H1 (cell line): ENCODE data around the gene ENTPD6. TPM values are rescaled to one million over a fixed set of nuclear protein-coding genes. Genes with fewer than 3 reads are reported as not detected.

ENCODE experiments used
- CTCF ChIA-PET: fragments of 300-600 bp; sonication (Branson Sonifier 250); formaldehyde crosslinking; loops from one replicate; lab custom pipeline; 2021; ENCODE audit not compliant: partially characterized antibody; lab: Charles Lee
- POLR2A ChIA-PET: fragments of 300-600 bp; sonication (Branson Sonifier 250); formaldehyde crosslinking; loops from one replicate; lab custom pipeline; 2021; ENCODE audit warnings: inconsistent platforms; ENCODE audit not compliant: partially characterized antibody; lab: Charles Lee
- DNase-seq, 2 experiments: peaks; one replicate each; pipeline versions ENCODE4 v3.0.0 to v3.0.0-alpha.2; 2010 to 2022; ENCODE audit warnings: low spot score in 2 of 2, low read depth in 1 of 2, mixed read lengths in 1 of 2
- FAIRE-seq: peaks from 2 replicates; lab custom pipeline; 2011; peaks lifted over from hg19 to GRCh38; lab: Jason Lieb, UNC
- H2AFZ ChIP-seq: 2 replicates; pipeline ENCODE4 v1.8.1; 2012; ENCODE audit warnings: low read length, inconsistent platforms
- H2AK5ac ChIP-seq: 2 replicates; pipeline ENCODE4 v1.6.1; 2013; ENCODE audit warnings: low read depth, low read length
- H2BK120ac ChIP-seq: replicated peaks from 2 replicates; pipeline ENCODE3; 2013; ENCODE audit warnings: low read depth, low read length, inconsistent platforms
- H2BK12ac ChIP-seq: 2 replicates; pipeline ENCODE4 v1.6.1; 2013; ENCODE audit warnings: low read depth, low read length
- H2BK15ac ChIP-seq: 2 replicates; pipeline ENCODE4 v1.6.1; 2013; ENCODE audit warnings: low read length
- H2BK20ac ChIP-seq: 2 replicates; pipeline ENCODE4 v1.6.1; 2013; ENCODE audit warnings: low read length
- H2BK5ac ChIP-seq: 2 replicates; pipeline ENCODE4 v1.6.1; 2013; ENCODE audit warnings: low read depth, low read length
- H3K14ac ChIP-seq: 2 replicates; pipeline ENCODE4 v1.6.1; 2013; ENCODE audit warnings: inconsistent platforms; ENCODE audit not compliant: insufficient read length
- H3K18ac ChIP-seq: 2 replicates; pipeline ENCODE4 v1.6.1; 2013; ENCODE audit warnings: low read length; ENCODE audit errors: extremely low read depth
- H3K23ac ChIP-seq: 2 replicates; pipeline ENCODE4 v1.6.1; 2013; ENCODE audit warnings: inconsistent platforms; ENCODE audit not compliant: insufficient read length
- H3K23me2 ChIP-seq: 2 replicates; pipeline ENCODE4 v1.6.1; 2013; ENCODE audit warnings: low read depth, low read length
- H3K27ac ChIP-seq: 2 replicates; pipeline ENCODE4 v1.6.1; 2011; ENCODE audit warnings: low read depth, low read length, inconsistent platforms
- H3K27me3 ChIP-seq, 4 experiments: replicated peaks in 1 of 4; 1 replicate in 1 of 4; 2 replicates in 3 of 4; pipeline versions ENCODE4 v1.6.1 to v1.8.1; 2011 to 2013; ENCODE audit warnings: low read length in 3 of 4, mild to moderate bottlenecking in 3 of 4, inconsistent platforms in 2 of 4, mixed read lengths in 2 of 4, moderate library complexity in 1 of 4; ENCODE audit not compliant: control insufficient read depth in 3 of 4, insufficient read depth in 3 of 4; ENCODE audit errors: extremely low read depth in 1 of 4
- H3K36me3 ChIP-seq, 4 experiments: 2 replicates each; pipeline versions ENCODE4 v1.6.1 to v1.8.1; 2011 to 2013; ENCODE audit warnings: mild to moderate bottlenecking in 4 of 4, low read length in 3 of 4, moderate library complexity in 2 of 4, control low read depth in 1 of 4, inconsistent platforms in 1 of 4; ENCODE audit not compliant: insufficient read depth in 4 of 4, control insufficient read depth in 2 of 4
- H3K4ac ChIP-seq: replicated peaks from 2 replicates; pipeline ENCODE3; 2013; ENCODE audit warnings: low read length, low read depth, mixed read lengths, inconsistent platforms; ENCODE audit not compliant: insufficient read length
- H3K4me1 ChIP-seq, 4 experiments: replicated peaks in 1 of 4; 1 replicate in 1 of 4; 2 replicates in 3 of 4; pipeline versions ENCODE4 v1.6.1 to v1.8.1; 2011 to 2013; ENCODE audit warnings: low read length in 3 of 4, inconsistent platforms in 2 of 4, mixed read lengths in 1 of 4; ENCODE audit not compliant: insufficient read depth in 4 of 4, control insufficient read depth in 3 of 4
- H3K4me2 ChIP-seq, 2 experiments: 2 replicates each; pipeline versions ENCODE4 v1.6.1 to v1.8.1; 2011 to 2013; ENCODE audit warnings: low read depth in 2 of 2, low read length in 2 of 2, control low read depth in 1 of 2, inconsistent platforms in 1 of 2, mild to moderate bottlenecking in 1 of 2; ENCODE audit not compliant: insufficient read depth in 1 of 2
- H3K4me3 ChIP-seq, 4 experiments: fragments of 200-600, 300-600 bp in 1 of 4; sonication (generic), shearing (Covaris generic), sonication (Bioruptor Twin) in 1 of 4; 2 replicates each; pipeline versions ENCODE4 v1.5.1 to v1.8.1; 2011 to 2016; ENCODE audit warnings: low read length in 4 of 4, low read depth in 3 of 4, control low read depth in 2 of 4, inconsistent platforms in 2 of 4, mild to moderate bottlenecking in 2 of 4, mixed read lengths in 1 of 4, moderate library complexity in 1 of 4; ENCODE audit not compliant: insufficient read depth in 2 of 4; ENCODE audit errors: extremely low read depth in 1 of 4
- H3K56ac ChIP-seq: replicated peaks from 2 replicates; pipeline ENCODE3; 2013; ENCODE audit warnings: low read depth, mild to moderate bottlenecking, mixed read lengths, low read length, inconsistent platforms; ENCODE audit not compliant: insufficient read length
- H3K79me1 ChIP-seq: 2 replicates; pipeline ENCODE4 v1.6.1; 2013; ENCODE audit warnings: low read depth, low read length, control low read depth
- H3K79me2 ChIP-seq, 2 experiments: 2 replicates each; pipeline versions ENCODE4 v1.6.1 to v1.8.1; 2012 to 2013; ENCODE audit warnings: low read length in 2 of 2, mild to moderate bottlenecking in 2 of 2, inconsistent platforms in 1 of 2; ENCODE audit not compliant: insufficient read depth in 2 of 2, control insufficient read depth in 1 of 2
- H3K9ac ChIP-seq, 4 experiments: replicated peaks in 1 of 4; 1 replicate in 1 of 4; 2 replicates in 3 of 4; pipeline versions ENCODE4 v1.6.1 to v1.8.1; 2011 to 2013; ENCODE audit warnings: low read depth in 3 of 4, low read length in 3 of 4, control low read depth in 2 of 4, mild to moderate bottlenecking in 2 of 4, moderate library complexity in 2 of 4, inconsistent platforms in 1 of 4; ENCODE audit errors: extremely low read depth in 1 of 4
- H3K9me3 ChIP-seq, 2 experiments: 2 replicates each; pipeline versions ENCODE4 v1.6.1 to v1.8.1; 2012 to 2013; ENCODE audit warnings: mild to moderate bottlenecking in 2 of 2, moderate library complexity in 2 of 2, control low read depth in 1 of 2, inconsistent platforms in 1 of 2, low read depth in 1 of 2, low read length in 1 of 2, mixed read lengths in 1 of 2; ENCODE audit not compliant: insufficient read depth in 2 of 2
- H4K20me1 ChIP-seq, 2 experiments: replicated peaks in 1 of 2; 2 replicates each; pipeline versions ENCODE3 to v1.8.1; 2011 to 2013; ENCODE audit warnings: inconsistent platforms in 2 of 2, low read length in 2 of 2, mild to moderate bottlenecking in 1 of 2; ENCODE audit not compliant: insufficient read depth in 2 of 2, control insufficient read depth in 1 of 2
- H4K5ac ChIP-seq: 2 replicates; pipeline ENCODE4 v1.6.1; 2013; ENCODE audit warnings: low read length, low read depth, mixed read lengths, inconsistent platforms; ENCODE audit not compliant: insufficient read length
- H4K8ac ChIP-seq: 2 replicates; pipeline ENCODE4 v1.8.0; 2013; ENCODE audit warnings: mild to moderate bottlenecking, moderate library complexity, low read length, inconsistent platforms; ENCODE audit not compliant: insufficient read depth; ENCODE audit errors: extremely low read depth
- H4K91ac ChIP-seq: replicated peaks from 2 replicates; pipeline ENCODE3; 2013; ENCODE audit warnings: low read length, mixed read lengths, inconsistent platforms; ENCODE audit not compliant: insufficient read length
- CHD1 ChIP-seq: IDR thresholded peaks from 2 replicates; pipeline ENCODE4 v1.6.1; 2012; ENCODE audit warnings: low read depth, low read length, improper control_type of control experiment
- FOSL1 ChIP-seq: IDR thresholded peaks from 2 replicates; pipeline ENCODE4 v1.6.1; 2011; ENCODE audit warnings: mild to moderate bottlenecking, low read depth, low read length, moderate library complexity; ENCODE audit not compliant: insufficient read depth
- GTF2F1 ChIP-seq: IDR thresholded peaks from 2 replicates; pipeline ENCODE4 v1.6.1; 2012; ENCODE audit warnings: low read depth, low read length, improper control_type of control experiment, borderline replicate concordance
- MAFK ChIP-seq: IDR thresholded peaks from 2 replicates; pipeline ENCODE4 v1.6.1; 2012; ENCODE audit warnings: low read depth, mild to moderate bottlenecking, improper control_type of control experiment, low read length
- NRF1 ChIP-seq: IDR thresholded peaks from 2 replicates; pipeline ENCODE4 v1.6.1; 2011; ENCODE audit warnings: mild to moderate bottlenecking, low read depth, low read length, improper control_type of control experiment
- POLR2A ChIP-seq, 2 experiments: IDR thresholded peaks; 1 replicate in 1 of 2; 2 replicates in 1 of 2; pipeline ENCODE4 v1.6.1; 2011; ENCODE audit warnings: low read depth in 2 of 2, low read length in 2 of 2, mild to moderate bottlenecking in 2 of 2; ENCODE audit errors: control extremely low read depth in 1 of 2
- RFX5 ChIP-seq: IDR thresholded peaks from 2 replicates; pipeline ENCODE4 v1.6.1; 2011; ENCODE audit warnings: low read depth, low read length, improper control_type of control experiment, borderline replicate concordance
- RNF2 ChIP-seq: fragments of 200-900, 300-1000 bp; sonication (generic); IDR thresholded peaks from 2 replicates; pipeline ENCODE4 v1.7.1; 2016; ENCODE audit warnings: borderline replicate concordance, low read depth, mild to moderate bottlenecking, antibody characterized with exemption, low read length; ENCODE audit not compliant: poor library complexity, severe bottlenecking; ENCODE audit errors: missing control alignments
- SIN3A ChIP-seq, 2 experiments: IDR thresholded peaks in 1 of 2; conservative IDR thresholded peaks in 1 of 2; 2 replicates each; pipeline ENCODE4 v1.6.1; 2011 to 2012; ENCODE audit warnings: low read length in 2 of 2, improper control_type of control experiment in 1 of 2, low read depth in 1 of 2, mild to moderate bottlenecking in 1 of 2
- SIX5 ChIP-seq: IDR thresholded peaks from 2 replicates; pipeline ENCODE4 v1.6.1; 2011; ENCODE audit warnings: mild to moderate bottlenecking, low read depth, low read length
- SUZ12 ChIP-seq: fragments of 200-600 bp; sonication (generic); IDR thresholded peaks from 2 replicates; pipeline ENCODE4 v1.6.1; 2012; ENCODE audit warnings: mild to moderate bottlenecking, inconsistent platforms, low read length, moderate library complexity, mixed read lengths
- TAF7 ChIP-seq: optimal IDR thresholded peaks from 2 replicates; pipeline ENCODE3; 2011; ENCODE audit warnings: low read depth, mild to moderate bottlenecking, inconsistent platforms, low read length, moderate library complexity, borderline replicate concordance
- TEAD4 ChIP-seq: IDR thresholded peaks from 2 replicates; pipeline ENCODE4 v1.6.1; 2012; ENCODE audit warnings: low read depth, low read length, inconsistent platforms, mixed read lengths
- WGBS, 2 experiments: shearing (Covaris generic) in 1 of 2; methylation state at CpG; one replicate each; pipeline versions ENCODE4 v1.1.6 to v1.1.7; 2013 to 2015; ENCODE audit warnings: low lambda C conversion rate in 2 of 2, mixed read lengths in 2 of 2, inconsistent platforms in 1 of 2, low coverage in 1 of 2, missing lambda C conversion rate in 1 of 2; ENCODE audit not compliant: insufficient replicate concordance in 2 of 2, insufficient coverage in 1 of 2, insufficient read length in 1 of 2; ENCODE audit errors: extremely low coverage in 1 of 2, missing lambda C conversion rate in 1 of 2; 5-methylcytosine and 5-hydroxymethylcytosine counted together
- polyA plus RNA-seq, 7 experiments: library from polyadenylated mRNA; depleted of rRNA in 3 of 7; stranded (reverse) in 5 of 7; unstranded in 2 of 7; fragments of >200 nt in 5 of 7; fragments of 200-250 nt in 2 of 7; gene quantifications; 1 replicate in 5 of 7; 2 replicates in 1 of 7; 4 replicates in 1 of 7; pipeline versions ENCODE4 v1.2.1 to v1.2.3, GENCODE V29; 2011 to 2013; ENCODE audit warnings: missing spikeins in 2 of 7, mixed read lengths in 2 of 7
- total RNA-seq: library from RNA; stranded (reverse); fragmentation: NEBNext Ultra II Directional; extraction: Animal tissue kit (Norgen Biotek cat#: 25700); gene quantifications from 2 replicates; pipeline ENCODE4 v1.2.1, GENCODE V29; 2021

ENTPD6 gene
- total and polyA plus RNA-seq, 2 of the 8 experiments (the other 6 are each of a cell fraction or from before 2014, with no cell fraction given): 47.8 to 57.3 TPM

- peaks cover 13% of the 10 kb centered on the region for H3K79me1 ChIP-seq
- H3K27me3 ChIP-seq: no peaks in the 10 kb centered on the region
- H4K8ac ChIP-seq: no peak overlapping the region
- CTCF ChIA-PET: interaction anchor here (1.6 kb wide), 1 partner anchor 110 kb away, joined by 3 read pairs; no protein-coding TSS in a partner anchor
- no peak overlapping the region for H2AK5ac ChIP-seq
- no peak overlapping the region for H4K91ac ChIP-seq
- H2BK120ac ChIP-seq: no peak overlapping the region
- H3K4me2 ChIP-seq: no peak overlapping the region
- H2BK5ac ChIP-seq: no peak overlapping the region
- no peak overlapping the region for H3K14ac ChIP-seq
- no peak overlapping the region for H3K4me3 ChIP-seq
- H3K56ac ChIP-seq: no peak overlapping the region
- WGBS, 2 experiments: 91% methylated on average over 12 of the region's 12 CpGs; no CpG with 5 or more reads in 1 of the 2 experiments
- H3K18ac ChIP-seq: no peak overlapping the region
- H4K20me1 ChIP-seq: no peaks in the 10 kb centered on the region
- H2BK12ac ChIP-seq: no peak overlapping the region
- H2AFZ ChIP-seq: no peak overlapping the region
- no peaks in the 10 kb centered on the region for H3K4me1 ChIP-seq
- no peak overlapping the region for H2BK20ac ChIP-seq
- TF ChIP-seq RFX5 (no peak), TEAD4 (no peak), TAF7 (no peak), RNF2 (no peak), MAFK (no peak), SIN3A (conservative IDR thresholded peaks at IDR 0.05 in 1 of 2, IDR thresholded peaks at IDR 0.05 in 1 of 2; ENCODE audit: low read depth in 1 of 2, low read length in 2 of 2) (no peak), GTF2F1 (no peak), SUZ12 (no peak), SIX5 (no peak), POLR2A (IDR thresholded peaks at IDR 0.05; ENCODE audit: control extremely low read depth in 1 of 2, low read depth in 2 of 2, low read length in 2 of 2) (no peak), CHD1 (no peak), FOSL1 (no peak), NRF1 (no peak)
- TF ChIP-seq, all 59 proteins: peak for 0
- H2BK15ac ChIP-seq: no peak overlapping the region
- H3K23ac ChIP-seq: no peak overlapping the region
- POLR2A ChIA-PET: interaction anchor here (1.5 to 2.1 kb wide), 2 partner anchors 9 to 12 kb away, joined by 4 to 6 read pairs; partner anchors contain the start of gene PYGB
- H3K9ac ChIP-seq: no peak overlapping the region
- H3K23me2 ChIP-seq: no peaks in the 10 kb centered on the region
- DNase-seq: peak in 1 of 2 experiments; percentile 30
- no peak overlapping the region for H3K27ac ChIP-seq
- H3K36me3 ChIP-seq: peaks cover 2 to 17% (median 9%) of the 10 kb centered on the region in 4 experiments; a peak in 3 of 8 replicates
- no peak for FAIRE-seq
- no peak overlapping the region for H3K4ac ChIP-seq
- H3K79me2 ChIP-seq: peaks cover 0 to 16% of the 10 kb centered on the region in 2 experiments; a peak in 2 of 4 replicates
- no peak overlapping the region for H4K5ac ChIP-seq
- peaks cover 0 to 6% of the 10 kb centered on the region in 2 experiments; a peak in 1 of 4 replicates for H3K9me3 ChIP-seq
Measured at GRCh38 chr20:25259358-25259757, 63.8 kb downstream of the ENTPD6 start.
